Measurements from ENCODE around the gene GNL1.

DNA sequence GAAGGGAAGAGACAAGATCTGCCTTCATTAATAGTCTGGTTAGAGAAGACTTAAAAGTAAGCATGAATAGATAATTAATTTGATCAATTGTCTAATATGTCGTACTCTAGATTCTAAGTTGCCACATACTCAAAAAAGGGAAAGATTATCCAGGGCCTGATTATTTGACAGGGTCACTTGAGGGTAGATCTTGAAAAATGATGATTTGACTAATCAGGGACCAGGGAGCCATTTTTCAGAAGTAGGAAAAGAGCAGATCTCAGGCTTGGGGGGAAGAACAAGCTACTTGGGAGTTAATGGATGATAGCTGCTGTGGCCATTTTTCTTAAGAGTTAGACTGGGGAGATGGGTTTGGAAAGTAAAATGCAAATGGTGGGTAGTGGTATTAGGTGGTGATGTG, 36.0 kb upstream of the GNL1 start:
- TF ChIP-seq CTCF (IDR thresholded peaks at IDR 0.05) (no peak), POLR2A (IDR thresholded peaks at IDR 0.05) (no peak)
